IPS DF 19.7 (cell line): ENCODE measurements around the gene YWHAQ.
"Not testable (repeated sequence)": the region's sequence is repeated elsewhere in the genome, so short reads cannot be mapped to it uniquely, and the experiment has no call there.

Source experiments
- DNase-seq: peaks from one replicate; pipeline ENCODE4 v3.0.0-alpha.2; 2013; ENCODE audit warnings: low read depth, low spot score

YWHAQ gene

GRCh38 chr2:9631878-9632700 lies 1.3 kb upstream of the YWHAQ start:
- no peak for DNase-seq

GRCh38 chr2:9631553-9631819 lies 689 bp upstream of the YWHAQ start:
- DNase-seq, result no peak

GRCh38 chr2:9630117-9630735 lies 571 bp downstream of the YWHAQ start:
- DNase-seq, result no peak

- DNase-seq, result no peak
Observed at GRCh38 chr2:9629222-9630116, 1.3 kb downstream of the YWHAQ start.

GRCh38 chr2:9627310-9627709 lies 3.5 kb downstream of the YWHAQ start:
- no peak for DNase-seq

- no peak for DNase-seq
Observed at GRCh38 chr2:9623151-9623550, 7.6 kb downstream of the YWHAQ start.

- not testable (repeated sequence) for DNase-seq
Observed at GRCh38 chr2:9621655-9622054, 9.1 kb downstream of the YWHAQ start.

- DNase-seq, result no peak
Observed at GRCh38 chr2:9618410-9618809, 12.4 kb downstream of the YWHAQ start.

- DNase-seq, result no peak
Observed at GRCh38 chr2:9617749-9618148, 13.0 kb downstream of the YWHAQ start.

- DNase-seq, result no peak
Observed at GRCh38 chr2:9617296-9617695, 13.5 kb downstream of the YWHAQ start.

- no peak for DNase-seq
Observed at GRCh38 chr2:9614562-9614961, 16.2 kb downstream of the YWHAQ start.

- no peak for DNase-seq
Observed at GRCh38 chr2:9613291-9613690, 17.5 kb downstream of the YWHAQ start.

GRCh38 chr2:9611549-9611912 lies 19.3 kb downstream of the YWHAQ start:
- not testable (repeated sequence) for DNase-seq

- no peak for DNase-seq
Observed at GRCh38 chr2:9610781-9611548, 19.8 kb downstream of the YWHAQ start.

- not testable (repeated sequence) for DNase-seq
Observed at GRCh38 chr2:9608491-9608890, 22.3 kb downstream of the YWHAQ start.

GRCh38 chr2:9602412-9602811 lies 28.4 kb downstream of the YWHAQ start:
- DNase-seq, result no peak

GRCh38 chr2:9601397-9601796 lies 29.4 kb downstream of the YWHAQ start:
- no peak for DNase-seq

- no peak for DNase-seq
Observed at GRCh38 chr2:9599430-9599829, 31.4 kb downstream of the YWHAQ start.

GRCh38 chr2:9596621-9597311 lies 34.0 kb downstream of the YWHAQ start:
- DNase-seq, result no peak

GRCh38 chr2:9595746-9596145 lies 35.1 kb downstream of the YWHAQ start:
- no peak for DNase-seq

- not testable (repeated sequence) for DNase-seq
Observed at GRCh38 chr2:9595256-9595655, 35.5 kb downstream of the YWHAQ start.
